GM19463 (cell line): Measurements from ENCODE around the gene REEP6.

Experiments
- ATAC-seq: cut with Tn5 transposase; IDR thresholded peaks from one replicate; pipeline ENCODE4 v1.9.1; 2021; ENCODE audit warnings: mild to moderate bottlenecking, moderate library complexity; ENCODE audit not compliant: unreplicated experiment

REEP6 gene

GRCh38 chr19:1456121-1456900 is 34.7 kb upstream of the REEP6 start:
- no peak for ATAC-seq

- ATAC-seq, result no peak
Observed at GRCh38 chr19:1457031-1457739, 33.8 kb upstream of the REEP6 start.

- ATAC-seq, result no peak
Observed at GRCh38 chr19:1457892-1458291, 33.1 kb upstream of the REEP6 start.

- no peak for ATAC-seq
Observed at GRCh38 chr19:1459479-1459878, 31.5 kb upstream of the REEP6 start.

GRCh38 chr19:1460033-1460995 is 30.7 kb upstream of the REEP6 start:
- no peak for ATAC-seq

- ATAC-seq, result no peak
Observed at GRCh38 chr19:1461862-1462261, 29.1 kb upstream of the REEP6 start.

GRCh38 chr19:1465191-1466016 is 25.6 kb upstream of the REEP6 start:
- no peak for ATAC-seq

GRCh38 chr19:1466018-1466460 is 24.9 kb upstream of the REEP6 start:
- no peak for ATAC-seq

- ATAC-seq, result no peak
Observed at GRCh38 chr19:1466461-1467214, 24.3 kb upstream of the REEP6 start.

GRCh38 chr19:1467215-1467489 is 23.8 kb upstream of the REEP6 start:
- no peak for ATAC-seq

- no peak for ATAC-seq
Observed at GRCh38 chr19:1467490-1468273, 23.3 kb upstream of the REEP6 start.

- ATAC-seq, result no peak
Observed at GRCh38 chr19:1468274-1468820, 22.6 kb upstream of the REEP6 start.

- ATAC-seq, result no peak
Observed at GRCh38 chr19:1468821-1469254, 22.1 kb upstream of the REEP6 start.

GRCh38 chr19:1469255-1470054 is 21.5 kb upstream of the REEP6 start:
- ATAC-seq, result no peak

- ATAC-seq, result no peak
Observed at GRCh38 chr19:1470055-1470304, 21.0 kb upstream of the REEP6 start.

- no peak for ATAC-seq
Observed at GRCh38 chr19:1470305-1471009, 20.5 kb upstream of the REEP6 start.

- no peak for ATAC-seq
Observed at GRCh38 chr19:1471010-1471514, 19.9 kb upstream of the REEP6 start.
